ENCODE data around the gene CCDC85C. TPM values are rescaled to one million over a fixed set of nuclear protein-coding genes. Genes with fewer than 3 reads are reported as not detected.
A peak's percentile ranks its signal among the peaks of the same experiment; 100 is the strongest.

Gene CCDC85C
- total and polyA plus RNA-seq, 2 of the 4 experiments (the other 2 are of a cell fraction), result 16.0 to 19.0 TPM

DNA sequence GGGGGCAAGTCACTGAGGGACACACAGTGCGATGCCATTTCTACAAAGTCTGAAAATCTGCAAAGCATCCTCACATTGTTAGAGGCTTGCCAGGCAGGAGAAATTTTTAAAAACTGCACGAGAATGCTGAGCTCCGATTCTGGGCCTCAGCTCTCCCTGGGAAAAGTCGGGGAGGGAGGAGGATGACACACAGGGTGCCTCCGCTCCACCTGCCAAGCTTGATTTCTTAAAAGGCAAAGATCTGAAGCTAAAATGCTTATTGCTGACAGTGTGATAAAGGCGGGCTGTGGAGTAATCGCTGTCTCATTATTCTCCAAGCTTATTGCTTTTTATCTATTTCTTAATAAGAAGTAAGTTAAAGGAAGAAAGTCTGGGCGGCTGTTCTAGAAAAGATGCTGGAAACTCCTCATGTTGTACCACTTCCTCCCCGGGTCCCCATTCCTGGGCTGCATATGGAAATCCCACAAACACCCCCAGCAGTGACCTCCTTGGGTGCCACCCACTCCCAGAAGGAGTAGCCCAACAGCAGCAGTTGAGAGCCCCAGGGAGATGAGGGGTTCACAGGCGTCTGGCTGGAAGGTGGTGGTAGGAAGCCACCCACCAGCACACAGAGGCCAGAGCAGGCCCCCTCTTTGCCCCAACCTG, 55.0 kb downstream of the CCDC85C start:
- BruUV-seq (replicated peaks), result no TSS peak
- Histone ChIP-seq H3K14ac (replicated peaks; ENCODE audit: low read depth, low read length) (no peak overlapping the region), H3K9me3 (ENCODE audit: control insufficient read depth, insufficient read depth, low read length) (no peaks in the 10 kb centered on the region), H3K27me3 (ENCODE audit: control insufficient read depth, insufficient read depth, low read length) (no peaks in the 10 kb centered on the region), H3K4me1 (ENCODE audit: control insufficient read depth, insufficient read depth, low read length) (peaks cover 6% of the 10 kb centered on the region; the same call in 1 of the 2 replicates), H2BK15ac (ENCODE audit: low read depth, low read length) (no peak overlapping the region), H4K8ac (ENCODE audit: low read depth in 2 of 2, low read length in 2 of 2) (no peak overlapping the region), H2BK5ac (ENCODE audit: low read depth, low read length, poor library complexity, severe bottlenecking) (no peak overlapping the region), H3K36me3 (ENCODE audit: control insufficient read depth, insufficient read depth, low read length) (no peaks in the 10 kb centered on the region), H2BK120ac (ENCODE audit: low read depth, low read length) (no peak overlapping the region), H3K4me3 (ENCODE audit: insufficient read depth, low read depth, low read length) (no peak overlapping the region), H2AFZ (replicated peaks; ENCODE audit: low read length, poor library complexity) (no peak overlapping the region), H3K4ac (ENCODE audit: low read depth, low read length) (no peak overlapping the region), H3K79me1 (ENCODE audit: low read depth in 1 of 2, low read length in 2 of 2) (peaks cover 52 to 88% of the 10 kb centered on the region in 2 experiments), H4K20me1 (ENCODE audit: insufficient read depth, low read length) (peaks cover 58% of the 10 kb centered on the region), H3K9ac (ENCODE audit: low read depth, low read length) (no peak overlapping the region), H3K18ac (ENCODE audit: low read depth, low read length) (no peak overlapping the region), H3K23ac (ENCODE audit: low read depth, low read length) (no peak overlapping the region), H3K56ac (ENCODE audit: extremely low read depth, insufficient read depth, low read length) (no peak overlapping the region), H4K91ac (ENCODE audit: insufficient read depth, low read depth, low read length) (no peak overlapping the region), H4K5ac (ENCODE audit: low read depth, low read length) (no peak overlapping the region), H2AK9ac (replicated peaks; ENCODE audit: low read depth, low read length, poor library complexity) (peak overlapping the region; percentile 23), H3K9me1 (ENCODE audit: insufficient read depth, low read length) (peaks cover 9% of the 10 kb centered on the region), H2BK20ac (ENCODE audit: low read depth, low read length) (no peak overlapping the region), H2AK5ac (ENCODE audit: low read depth, low read length) (no peak overlapping the region), H3K4me2 (ENCODE audit: low read depth, low read length) (no peak overlapping the region), H3K27ac (ENCODE audit: insufficient read depth, low read length) (no peak overlapping the region)
- in situ Hi-C loops (cut with MboI; ENCODE audit: low sequenced_read_pairs) (no loop called here), intact Hi-C loops (cut with micrococcal nuclease) (no loop called here), dilution Hi-C loops (cut with HindIII; ENCODE audit: low sequenced_read_pairs, unreplicated experiment) (no loop called here)
- ATAC-seq (ENCODE audit: low read depth), result no peak
- ChIA-PET CTCF (no interaction called here), POLR2A (ENCODE audit: unreplicated experiment) (no interaction called here)
- no peak for DNase-seq
- TF ChIP-seq MAFK (IDR thresholded peaks at IDR 0.05; ENCODE audit: low read depth, low read length), result peak; percentile 34; the same call in 1 of the 2 replicates
- no peak for TF ChIP-seq SMC3 (IDR thresholded peaks at IDR 0.05; ENCODE audit: low read depth, low read length)
- WGBS, 2 experiments (ENCODE audit: extremely low coverage in 2 of 2, insufficient read length in 1 of 2), result no CpG with 5 or more reads among the region's 10 CpGs
